Measurements from ENCODE around the gene MYBBP1A.

Gene MYBBP1A

GRCh38 chr17:4498461-4499397, 56.5 kb downstream of the MYBBP1A start, which contains the start of gene SPNS2:
SPNS2 (plus strand) TSS chr17:4498881; CDS start chr17:4499048, 167 bp downstream.
- no peak within 1 kb of the TSS for H3K27ac ChIP-seq (ENCODE audit: low read length)
- peak within 1 kb of the TSS; percentile 53 to 66 for H3K4me3 ChIP-seq (ENCODE audit: low read length in 2 of 2)
- no peaks in the 10 kb centered on the region for H3K9me3 ChIP-seq (ENCODE audit: control insufficient read depth in 2 of 2, low read length in 2 of 2)
- no peaks in the 10 kb centered on the region for H3K36me3 ChIP-seq (ENCODE audit: control insufficient read depth in 2 of 2, insufficient read depth in 2 of 2, low read length in 2 of 2)
- no peak within 1 kb of the TSS for H3K9ac ChIP-seq (ENCODE audit: low read length in 2 of 2)
- peaks cover 17% of the 10 kb centered on the region for H3K4me1 ChIP-seq (ENCODE audit: control insufficient read depth, insufficient read depth, low read length)
- peaks cover 29 to 30% of the 10 kb centered on the region in 2 donors for H3K27me3 ChIP-seq (ENCODE audit: control insufficient read depth in 1 of 2, insufficient read depth in 2 of 2, low read length in 2 of 2)

- Histone ChIP-seq H3K4me1 (ENCODE audit: control insufficient read depth, insufficient read depth, low read length) (peaks cover 16% of the 10 kb centered on the region), H3K4me3 (ENCODE audit: low read length in 2 of 2) (no peak overlapping the region), H3K9me3 (ENCODE audit: control insufficient read depth in 2 of 2, low read length in 2 of 2) (no peaks in the 10 kb centered on the region), H3K36me3 (ENCODE audit: control insufficient read depth in 2 of 2, insufficient read depth in 2 of 2, low read length in 2 of 2) (no peaks in the 10 kb centered on the region), H3K27me3 (ENCODE audit: control insufficient read depth in 1 of 2, insufficient read depth in 2 of 2, low read length in 2 of 2) (peaks cover 15 to 16% of the 10 kb centered on the region in 2 donors), H3K27ac (ENCODE audit: low read length) (no peak overlapping the region), H3K9ac (ENCODE audit: low read length in 2 of 2) (no peak overlapping the region)
Measured at GRCh38 chr17:4497101-4497824, 57.9 kb downstream of the MYBBP1A start.

DNA sequence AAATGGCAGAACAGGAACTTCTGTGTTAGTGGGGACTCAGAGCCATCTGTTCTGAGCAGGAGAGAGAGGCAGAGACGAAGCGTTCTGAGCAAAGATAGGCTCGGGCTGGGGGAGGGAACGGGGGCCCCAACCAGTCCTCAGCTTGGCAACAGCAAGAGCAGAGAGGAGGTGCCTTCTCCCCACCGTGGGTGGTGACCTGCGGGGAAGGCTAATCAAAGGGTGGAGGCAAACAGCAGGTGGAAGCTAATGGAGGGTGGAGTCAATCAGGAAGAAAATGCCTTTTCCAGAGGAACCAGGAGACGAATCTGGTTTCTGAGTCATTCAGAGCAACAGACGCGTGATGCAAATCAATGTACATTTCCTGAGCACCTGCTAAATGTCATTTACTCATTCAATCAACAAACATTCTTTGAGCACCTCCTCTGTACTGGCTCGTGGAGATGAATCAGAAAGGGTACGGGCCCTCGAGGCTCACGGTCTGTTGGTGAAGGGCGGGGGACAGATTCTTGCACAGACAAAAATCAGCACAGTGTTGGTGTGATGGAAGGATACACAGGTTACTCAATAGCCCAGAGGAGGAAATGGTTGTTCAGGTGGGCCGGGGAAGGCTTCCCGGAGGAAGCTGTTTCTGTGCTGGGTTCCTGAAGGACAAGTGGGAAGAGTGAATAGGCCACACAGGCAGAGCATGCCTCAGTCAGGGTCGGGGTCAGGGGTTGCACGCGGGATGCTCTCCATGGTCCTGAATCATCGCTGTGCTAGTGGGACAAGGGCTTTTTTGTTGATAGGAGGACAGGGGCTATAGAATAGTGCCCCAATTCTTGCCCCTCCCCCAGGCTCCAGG, 62.2 kb downstream of the MYBBP1A start:
- no peak overlapping the region for H3K27ac ChIP-seq (ENCODE audit: low read length)
- H3K9ac ChIP-seq (ENCODE audit: low read length in 2 of 2) = no peak overlapping the region
- no peaks in the 10 kb centered on the region for H3K9me3 ChIP-seq (ENCODE audit: control insufficient read depth in 2 of 2, low read length in 2 of 2)
- H3K36me3 ChIP-seq (ENCODE audit: control insufficient read depth in 2 of 2, insufficient read depth in 2 of 2, low read length in 2 of 2) = no peaks in the 10 kb centered on the region
- H3K27me3 ChIP-seq (ENCODE audit: control insufficient read depth in 1 of 2, insufficient read depth in 2 of 2, low read length in 2 of 2) = no peaks in the 10 kb centered on the region
- peaks cover 2% of the 10 kb centered on the region for H3K4me1 ChIP-seq (ENCODE audit: control insufficient read depth, insufficient read depth, low read length)
- H3K4me3 ChIP-seq (ENCODE audit: low read length in 2 of 2) = no peak overlapping the region

DNA sequence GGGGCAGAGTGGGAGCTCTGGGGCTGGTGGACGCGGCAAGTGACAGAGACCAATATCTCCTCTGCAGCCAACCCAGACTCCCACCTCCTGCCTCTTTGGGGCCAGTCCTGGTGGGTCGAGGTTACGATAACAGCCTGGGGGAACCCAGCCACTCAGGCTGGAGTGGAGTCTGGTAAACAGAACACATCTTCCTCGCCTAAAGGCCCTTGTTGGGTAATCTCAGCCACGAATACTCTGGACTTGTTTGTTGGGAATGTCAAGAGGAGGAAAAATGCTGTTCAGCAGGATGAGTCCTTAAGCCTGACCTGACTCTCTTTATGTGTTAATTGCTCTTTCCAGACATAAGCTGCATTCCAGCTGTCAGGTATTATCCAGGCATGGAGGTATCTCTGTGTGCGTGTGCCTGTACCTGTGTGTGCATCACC, 64.5 kb downstream of the MYBBP1A start:
- Histone ChIP-seq H3K4me3 (ENCODE audit: low read length in 2 of 2) (no peak overlapping the region), H3K36me3 (ENCODE audit: control insufficient read depth in 2 of 2, insufficient read depth in 2 of 2, low read length in 2 of 2) (no peaks in the 10 kb centered on the region), H3K27me3 (ENCODE audit: control insufficient read depth in 1 of 2, insufficient read depth in 2 of 2, low read length in 2 of 2) (no peaks in the 10 kb centered on the region), H3K27ac (ENCODE audit: low read length) (no peak overlapping the region), H3K9me3 (ENCODE audit: control insufficient read depth in 2 of 2, low read length in 2 of 2) (no peaks in the 10 kb centered on the region), H3K9ac (ENCODE audit: low read length in 2 of 2) (no peak overlapping the region), H3K4me1 (ENCODE audit: control insufficient read depth, insufficient read depth, low read length) (no peaks in the 10 kb centered on the region)

DNA sequence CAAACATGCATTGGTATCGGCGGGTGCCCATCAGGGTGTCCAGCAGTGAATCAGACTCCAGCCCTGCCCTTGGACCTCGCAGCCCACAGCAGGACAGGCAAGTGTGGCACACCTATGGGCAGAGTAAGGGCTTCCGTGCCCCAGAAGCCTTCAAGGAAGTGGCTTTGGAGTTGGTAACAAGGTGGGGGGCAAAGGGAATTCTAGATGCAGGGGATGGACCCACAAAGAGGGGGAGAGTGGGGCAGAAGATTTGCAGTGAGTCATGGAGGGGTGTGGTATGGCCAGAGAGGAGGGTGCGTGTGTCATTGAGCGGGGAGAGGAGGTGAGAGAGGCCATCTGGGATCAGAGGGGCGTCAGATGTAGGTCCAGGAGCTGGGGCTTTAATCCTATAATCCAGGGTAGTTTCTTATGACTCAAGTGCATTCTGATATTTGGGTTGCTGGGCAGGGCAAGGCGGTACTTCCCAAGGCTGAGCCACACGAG, 65.0 kb downstream of the MYBBP1A start:
- Histone ChIP-seq H3K27ac (ENCODE audit: low read length) (no peak overlapping the region), H3K36me3 (ENCODE audit: control insufficient read depth in 2 of 2, insufficient read depth in 2 of 2, low read length in 2 of 2) (no peaks in the 10 kb centered on the region), H3K9me3 (ENCODE audit: control insufficient read depth in 2 of 2, low read length in 2 of 2) (no peaks in the 10 kb centered on the region), H3K4me1 (ENCODE audit: control insufficient read depth, insufficient read depth, low read length) (no peaks in the 10 kb centered on the region), H3K4me3 (ENCODE audit: low read length in 2 of 2) (no peak overlapping the region), H3K27me3 (ENCODE audit: control insufficient read depth in 1 of 2, insufficient read depth in 2 of 2, low read length in 2 of 2) (no peaks in the 10 kb centered on the region), H3K9ac (ENCODE audit: low read length in 2 of 2) (no peak overlapping the region)

- Histone ChIP-seq H3K9me3 (ENCODE audit: control insufficient read depth in 2 of 2, low read length in 2 of 2) (no peaks in the 10 kb centered on the region), H3K27me3 (ENCODE audit: control insufficient read depth in 1 of 2, insufficient read depth in 2 of 2, low read length in 2 of 2) (no peaks in the 10 kb centered on the region), H3K9ac (ENCODE audit: low read length in 2 of 2) (no peak overlapping the region), H3K4me1 (ENCODE audit: control insufficient read depth, insufficient read depth, low read length) (no peaks in the 10 kb centered on the region), H3K4me3 (ENCODE audit: low read length in 2 of 2) (no peak overlapping the region), H3K27ac (ENCODE audit: low read length) (no peak overlapping the region), H3K36me3 (ENCODE audit: control insufficient read depth in 2 of 2, insufficient read depth in 2 of 2, low read length in 2 of 2) (no peaks in the 10 kb centered on the region)
Measured at GRCh38 chr17:4488989-4489595, 66.1 kb downstream of the MYBBP1A start.

Measured in stomach smooth muscle (tissue), 2 donors.